Heart left ventricle (tissue), 13 donors: Measurements from ENCODE around the gene SNX30.

Source experiments
- CTCF ChIP-seq, 12 donors: fragments of 200-600 bp; sonication (generic) in 4 of 12; IDR thresholded peaks; one replicate each; pipeline versions ENCODE4 v1.5.0 to v1.8.0; 2018 to 2022; ENCODE audit warnings: antibody characterized with exemption in 12 of 12, mild to moderate bottlenecking in 5 of 12
- POLR2A ChIP-seq, 2 donors: fragments of 450-650 bp; IDR thresholded peaks; one replicate each; pipeline ENCODE4 v1.6.1; 2017; ENCODE audit warnings: antibody characterized with exemption in 2 of 2, mild to moderate bottlenecking in 2 of 2, moderate library complexity in 2 of 2
- donor health status: ischemic (EF 13 %, LVEDD 7.1; RV severe dilation, severe dysfunction).
- donor health status: DM: no; HTN: yes; CAD: no.
- donor health status: DM: no; HTN: no; CAD: no.
- donor health status: ischemic (EF 25% LVEDD 6.9; RV normal size, moderate dysfunction).
- donor health status: ischemic (EF 25% LVEDD 5.7; RV mildly dilated, moderate dysfunction).
- donor health status: ischemic (EF 35%, LVEDD 5.7; RV mildly dilated, moderate dysfunction).
- donor health status: nonischemic (EF 11% LVEDD 7.7; RV severe dilation, severe dysfunction).
- donor health status: DM: yes; HTN: yes; CAD: no.
- donor health status: PGD.
- donor health status: ischemic (EF 29% LVEDD 5.4; RV normal size, mild dysfunction).
- donor health status: nonischemic (EF 23%, LVEDD 6.1; RV moderate dilation, normal function).

GRCh38 chr9:112839331-112839730, 88.8 kb downstream of the SNX30 start:
- TF ChIP-seq CTCF (IDR thresholded peaks at IDR 0.05) = no peak
- TF ChIP-seq POLR2A (IDR thresholded peaks at IDR 0.05) = no peak
